Skeletal muscle satellite cell (primary cell): ENCODE data around the gene GATA5.

Experiments
- H3K27me3 ChIP-seq: 2 replicates; pipeline ENCODE4 v1.7.0; 2013; ENCODE audit warnings: low read length; ENCODE audit not compliant: control insufficient read depth, insufficient read depth
- H3K36me3 ChIP-seq: 2 replicates; pipeline ENCODE4 v1.7.0; 2013; ENCODE audit warnings: mild to moderate bottlenecking, control low read depth, low read length; ENCODE audit not compliant: insufficient read depth
- H3K4me1 ChIP-seq: 2 replicates; pipeline ENCODE4 v1.7.0; 2013; ENCODE audit warnings: low read length; ENCODE audit not compliant: control insufficient read depth, insufficient read depth
- H3K4me2 ChIP-seq: 2 replicates; pipeline ENCODE4 v1.7.0; 2013; ENCODE audit warnings: mild to moderate bottlenecking, low read length
- H3K4me3 ChIP-seq: 2 replicates; pipeline ENCODE4 v1.7.0; 2013; ENCODE audit warnings: low read length
- H3K9ac ChIP-seq: 2 replicates; pipeline ENCODE4 v1.7.0; 2013; ENCODE audit warnings: mild to moderate bottlenecking, low read depth, low read length, moderate library complexity
- H3K9me3 ChIP-seq: replicated peaks from 2 replicates; pipeline ENCODE4 v1.7.0; 2013; ENCODE audit warnings: mild to moderate bottlenecking, control low read depth, low read length

GATA5 gene

GRCh38 chr20:62413896-62414481 lies 61.8 kb downstream of the GATA5 start:
- Histone ChIP-seq H3K36me3 (no peaks in the 10 kb centered on the region), H3K27me3 (peaks cover 20% of the 10 kb centered on the region), H3K4me1 (no peaks in the 10 kb centered on the region), H3K9ac (no peak overlapping the region), H3K9me3 (no peaks in the 10 kb centered on the region), H3K4me3 (no peak overlapping the region), H3K4me2 (no peak overlapping the region)
